ENCODE measurements around the gene DNMT1. TPM values are rescaled to one million over a fixed set of nuclear protein-coding genes. Genes with fewer than 3 reads are reported as not detected.

The DNMT1 gene
- total RNA-seq, 4 donors from 2014 or later, result 20.8 to 51.4 (median 34.8) TPM

DNA sequence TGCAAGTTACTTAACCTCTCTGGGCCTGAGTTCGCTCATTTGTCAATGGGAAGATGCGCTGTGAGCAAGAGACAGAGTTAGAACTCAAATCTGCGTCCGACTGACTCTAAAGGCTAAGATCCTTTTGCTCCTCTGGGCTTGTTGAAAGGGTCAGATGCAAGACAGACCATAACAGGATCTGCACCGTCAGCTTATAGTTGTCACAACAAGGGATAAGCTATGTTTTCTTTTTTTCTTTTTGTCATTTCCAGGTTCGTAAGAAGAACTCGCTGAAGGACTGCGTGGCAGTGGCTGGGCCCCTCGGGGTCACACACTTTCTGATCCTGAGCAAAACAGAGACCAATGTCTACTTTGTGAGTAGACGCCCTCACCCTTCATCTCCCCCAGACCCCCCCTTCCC is 87.5 kb downstream of the DNMT1 start:
- 75% methylated on average over 10 of the region's 10 CpGs for WGBS
- Histone ChIP-seq H3K4me3 (peak overlapping the region; percentile 66 to 94 (median 74)), H3K27me3 (no peaks in the 10 kb centered on the region), H3K36me3 (peaks cover 42 to 50% (median 47%) of the 10 kb centered on the region in 4 donors), H3K4me1 (peaks cover 13 to 26% (median 22%) of the 10 kb centered on the region in 4 donors), H3K27ac (replicated peaks in 1 of 4) (peak overlapping the region in 1 of 4 donors; percentile 85), H3K9me3 (no peaks in the 10 kb centered on the region)
- no peak for DNase-seq (ENCODE audit: extremely low spot score)
- intact Hi-C loops (cut with DNase I), result loop anchor here (10.0 kb wide), 1 partner anchor 148 kb away; the partner anchor contains the start of gene MRPL4
- TF ChIP-seq POLR2A (IDR thresholded peaks at IDR 0.05; ENCODE audit: low read depth) (no peak), POLR2AphosphoS5 (IDR thresholded peaks at IDR 0.05) (no peak), CTCF (IDR thresholded peaks at IDR 0.05) (no peak), EP300 (IDR thresholded peaks at IDR 0.05) (no peak)

GRCh38 chr19:10106100-10106936 is 88.4 kb downstream of the DNMT1 start, which contains the start of gene PPAN:
PPAN (plus strand) TSS chr19:10106362; CDS start chr19:10106395, 33 bp downstream.
- TF ChIP-seq POLR2A (IDR thresholded peaks at IDR 0.05; ENCODE audit: low read depth), result peak; percentile 57
- TF ChIP-seq CTCF (IDR thresholded peaks at IDR 0.05), result peak in 1 of 3 experiments; percentile 46
- peak; percentile 91 to 98 for TF ChIP-seq POLR2AphosphoS5 (IDR thresholded peaks at IDR 0.05)
- no peak for TF ChIP-seq EP300 (IDR thresholded peaks at IDR 0.05)
- H3K27me3 ChIP-seq, result no peaks in the 10 kb centered on the region
- DNase-seq (ENCODE audit: extremely low spot score), result peak; percentile 98
- intact Hi-C loops (cut with DNase I), result loop anchor here (10.0 kb wide), 1 partner anchor 148 kb away; the partner anchor contains the start of gene MRPL4
- peaks cover 39 to 44% (median 40%) of the 10 kb centered on the region in 4 donors for H3K36me3 ChIP-seq
- H3K4me3 ChIP-seq, result peak within 1 kb of the TSS; percentile 66 to 94 (median 74)
- H3K27ac ChIP-seq (replicated peaks in 1 of 4), result peak within 1 kb of the TSS; percentile 58 to 85 (median 73)
- no peaks in the 10 kb centered on the region for H3K9me3 ChIP-seq
- peaks cover 13 to 25% (median 21%) of the 10 kb centered on the region in 4 donors for H3K4me1 ChIP-seq
- 1% methylated on average over 38 of the region's 71 CpGs for WGBS

DNA sequence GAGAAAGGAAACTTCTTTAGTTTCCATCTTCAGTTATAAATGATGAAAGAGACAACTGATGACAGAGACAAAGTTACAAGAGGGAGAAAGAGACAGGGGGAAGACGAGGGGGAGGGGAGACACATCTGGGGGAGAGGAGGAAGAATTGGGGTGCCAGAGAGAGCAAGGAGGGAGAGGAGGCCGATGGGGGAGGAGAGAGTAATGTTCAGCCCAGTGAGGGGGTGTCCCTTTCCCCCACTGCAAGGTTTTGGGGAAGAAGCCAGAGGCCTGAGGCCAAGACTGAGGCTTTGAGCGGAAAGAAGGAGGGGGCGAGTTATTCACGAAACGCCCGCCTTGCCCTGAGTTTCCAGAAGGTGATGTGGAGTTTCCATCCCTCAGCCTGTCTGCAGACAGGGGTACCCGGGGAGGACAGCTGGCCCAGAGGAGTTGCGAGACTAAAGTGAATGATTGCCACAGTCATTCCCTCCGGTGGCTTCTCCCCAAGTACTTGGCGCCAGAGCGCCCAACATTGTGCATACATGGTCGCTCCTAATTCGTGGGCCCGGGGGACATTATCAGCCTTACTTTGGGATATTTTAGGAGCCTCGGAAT is 89.1 kb downstream of the DNMT1 start:
- intact Hi-C loops (cut with DNase I), result loop anchor here (10.0 kb wide), 1 partner anchor 149 kb away; the partner anchor contains the start of gene MRPL4
- H3K27ac ChIP-seq (replicated peaks in 1 of 4), result peak overlapping the region in 3 of 4 donors; percentile 46 to 85 (median 58)
- TF ChIP-seq POLR2AphosphoS5 (IDR thresholded peaks at IDR 0.05) (no peak), POLR2A (IDR thresholded peaks at IDR 0.05; ENCODE audit: low read depth) (no peak), EP300 (IDR thresholded peaks at IDR 0.05) (no peak), CTCF (IDR thresholded peaks at IDR 0.05) (no peak)
- H3K4me1 ChIP-seq, result peaks cover 13 to 25% (median 21%) of the 10 kb centered on the region in 4 donors
- H3K4me3 ChIP-seq, result peak overlapping the region; percentile 66 to 94 (median 74)
- WGBS, result 40% methylated on average over 10 of the region's 16 CpGs
- H3K36me3 ChIP-seq, result peaks cover 32 to 37% (median 33%) of the 10 kb centered on the region in 4 donors
- H3K27me3 ChIP-seq, result no peaks in the 10 kb centered on the region
- H3K9me3 ChIP-seq, result no peaks in the 10 kb centered on the region
- no peak for DNase-seq (ENCODE audit: extremely low spot score)

GRCh38 chr19:10104665-10105508 is 89.9 kb downstream of the DNMT1 start:
- H3K36me3 ChIP-seq, result peaks cover 25 to 29% (median 26%) of the 10 kb centered on the region in 4 donors
- no peaks in the 10 kb centered on the region for H3K9me3 ChIP-seq
- peaks cover 13 to 25% (median 21%) of the 10 kb centered on the region in 4 donors for H3K4me1 ChIP-seq
- no peak for DNase-seq (ENCODE audit: extremely low spot score)
- WGBS, result 53% methylated on average over 9 of the region's 15 CpGs
- no peak overlapping the region for H3K4me3 ChIP-seq
- H3K27me3 ChIP-seq, result no peaks in the 10 kb centered on the region
- intact Hi-C loops (cut with DNase I), result loop anchor here (10.0 kb wide), 1 partner anchor 150 kb away; the partner anchor contains the start of gene MRPL4
- peak overlapping the region in 3 of 4 donors; percentile 9 to 58 (median 17) for H3K27ac ChIP-seq (replicated peaks in 1 of 4)
- TF ChIP-seq POLR2AphosphoS5 (IDR thresholded peaks at IDR 0.05) (no peak), POLR2A (IDR thresholded peaks at IDR 0.05; ENCODE audit: low read depth) (no peak), EP300 (IDR thresholded peaks at IDR 0.05) (no peak), CTCF (IDR thresholded peaks at IDR 0.05) (no peak)
